ENCODE measurements around the gene RRM1. TPM values are rescaled to one million over a fixed set of nuclear protein-coding genes. Genes with fewer than 3 reads are reported as not detected.
"Not testable (repeated sequence)": the region's sequence is repeated elsewhere in the genome, so short reads cannot be mapped to it uniquely, and the experiment has no call there.

RRM1 gene
- total RNA-seq (100 to 1,000 TPM; 198 to 211 TPM), polyA plus RNA-seq (34.1 TPM)

DNA sequence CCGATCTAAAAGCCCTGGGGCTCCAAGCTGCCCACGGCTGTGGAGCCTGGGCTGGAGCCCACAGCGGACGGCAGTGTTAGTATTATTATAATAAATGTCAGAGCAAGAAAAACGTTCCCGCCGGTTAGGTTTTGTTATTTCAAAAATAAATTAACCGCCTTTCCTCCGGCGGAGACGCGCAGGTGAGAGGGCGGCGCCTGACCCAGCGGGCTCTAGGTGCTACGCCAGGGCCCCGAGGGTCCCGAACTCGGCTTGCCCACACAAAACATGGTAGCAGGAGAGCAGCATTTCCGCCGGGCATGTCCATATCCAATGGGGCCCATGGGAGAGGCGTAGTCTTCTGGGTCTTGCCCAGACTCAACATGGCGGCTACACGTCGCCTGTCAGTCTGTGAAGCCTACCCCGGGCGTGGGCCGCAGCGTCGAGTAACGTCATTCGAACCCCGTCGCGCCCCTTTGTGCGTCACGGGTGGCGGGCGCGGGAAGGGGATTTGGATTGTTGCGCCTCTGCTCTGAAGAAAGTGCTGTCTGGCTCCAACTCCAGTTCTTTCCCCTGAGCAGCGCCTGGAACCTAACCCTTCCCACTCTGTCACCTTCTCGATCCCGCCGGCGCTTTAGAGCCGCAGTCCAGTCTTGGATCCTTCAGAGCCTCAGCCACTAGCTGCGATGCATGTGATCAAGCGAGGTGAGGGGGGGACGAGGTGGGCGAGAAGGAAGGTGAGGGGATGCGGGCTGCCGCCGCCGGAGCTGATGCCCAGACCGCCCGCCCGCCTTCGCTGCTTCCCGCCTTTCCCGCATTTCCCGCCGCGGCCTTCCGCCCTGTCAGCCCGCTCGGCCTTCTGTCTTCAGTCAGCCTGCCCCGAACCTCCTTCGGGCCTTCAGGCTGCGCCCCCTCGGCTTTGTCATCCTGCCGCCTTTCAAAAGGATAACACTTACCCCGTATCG is at the start of gene RRM1:
Gene RRM1 (plus strand): TSS at position 452 of the 944 bp plus-strand sequence. CDS start 214 bp downstream, at position 666.
- POLR2A ChIA-PET = interaction anchor here (1.0 to 1.2 kb wide), 2 partner anchors 240 to 255 kb away, joined by 3 read pairs; no protein-coding TSS in a partner anchor
- H3K36me3 Mint-ChIP-seq = peaks cover 8 to 32% (median 13%) of the 10 kb centered on the region in 3 donors
- peaks cover 72% of the 10 kb centered on the region for H3K4me1 ChIP-seq (ENCODE audit: insufficient read depth, low read length)

DNA sequence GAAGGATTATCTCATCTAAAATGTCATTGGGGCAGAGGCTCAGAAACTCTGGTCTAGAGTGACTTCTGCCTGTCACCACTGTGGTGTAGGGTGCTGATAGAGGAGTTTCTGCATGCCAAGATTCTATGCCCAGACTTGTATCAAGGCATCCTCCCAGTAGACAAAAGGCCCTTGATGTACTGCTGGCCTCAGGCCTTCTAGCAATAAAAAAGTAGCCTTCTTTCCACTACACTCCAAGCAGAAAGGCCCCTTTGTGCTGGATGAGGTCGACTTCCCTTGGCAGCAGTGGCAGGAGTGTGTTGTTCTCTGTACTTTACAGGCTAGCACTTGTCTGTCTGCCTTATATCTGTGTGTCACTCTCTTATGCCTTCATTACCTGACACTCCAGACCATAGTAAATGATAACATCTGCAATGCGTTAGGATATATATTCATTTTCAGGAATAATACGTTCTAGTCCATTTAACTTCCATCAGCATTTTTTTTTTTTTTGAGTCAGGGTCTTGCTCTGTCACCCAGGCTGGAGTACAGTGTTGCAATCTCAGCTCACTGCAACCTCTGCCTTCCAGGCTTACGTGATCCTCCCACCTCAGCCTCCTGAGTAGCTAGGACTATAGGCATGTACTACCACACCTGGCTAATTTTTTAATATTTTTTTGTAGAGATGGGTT is 49.5 kb upstream of the RRM1 start:
- Mint-ChIP-seq H3K36me3 (peaks cover 0 to 21% (median 10%) of the 10 kb centered on the region in 3 donors), H3K4me1 (peaks cover 26 to 49% (median 31%) of the 10 kb centered on the region in 3 donors), H3K27ac (peak overlapping the region in 5 of 8 donors; percentile 25 to 69 (median 57)), H3K9me3 (no peaks in the 10 kb centered on the region), H3K27me3 (no peaks in the 10 kb centered on the region), H3K4me3 (no peak overlapping the region)
- Histone ChIP-seq H3K27me3 (ENCODE audit: insufficient read depth, low read length, poor library complexity, severe bottlenecking) (no peaks in the 10 kb centered on the region), H3K9me3 (ENCODE audit: low read length) (no peaks in the 10 kb centered on the region), H3K4me3 (ENCODE audit: low read length) (no peak overlapping the region), H3K27ac (ENCODE audit: low read depth, low read length) (no peak overlapping the region), H3K4me1 (ENCODE audit: insufficient read depth, low read length) (peaks cover 6% of the 10 kb centered on the region), H3K36me3 (ENCODE audit: insufficient read depth, low read length) (no peaks in the 10 kb centered on the region)
- ChIA-PET CTCF (interaction anchor here (1.0 to 4.6 kb wide), 5 partner anchors 190 to 204 kb away, joined by 3 to 30 read pairs (median 4); partner anchors contain the start of gene STIM1), POLR2A (no interaction called here)
- DNase-seq = no peak

More for the DNA sequence above, at the start of gene RRM1:
- peaks cover 0 to 3% of the 10 kb centered on the region in 2 donors for H3K27me3 Mint-ChIP-seq
- Histone ChIP-seq H3K27me3 (ENCODE audit: insufficient read depth, low read length, poor library complexity, severe bottlenecking) (no peaks in the 10 kb centered on the region), H3K4me3 (ENCODE audit: low read length) (peak within 1 kb of the TSS; percentile 97), H3K27ac (ENCODE audit: low read depth, low read length) (peak within 1 kb of the TSS; percentile 92), H3K36me3 (ENCODE audit: insufficient read depth, low read length) (peaks cover 4% of the 10 kb centered on the region), H3K9me3 (ENCODE audit: low read length) (no peaks in the 10 kb centered on the region)
- H3K27ac Mint-ChIP-seq = peak within 1 kb of the TSS; percentile 97 to 100 (median 98)
- CTCF ChIA-PET = interaction anchor here (1.0 to 1.4 kb wide), 3 partner anchors 22 to 253 kb away, joined by 3 to 4 read pairs (median 3); partner anchors contain the start of gene STIM1
- DNase-seq = peak; percentile 88 to 94 (median 93)
- H3K4me3 Mint-ChIP-seq = peak within 1 kb of the TSS; percentile 95 to 99 (median 97)
- peaks cover 68 to 87% (median 87%) of the 10 kb centered on the region in 3 donors for H3K4me1 Mint-ChIP-seq
- no peaks in the 10 kb centered on the region for H3K9me3 Mint-ChIP-seq

DNA sequence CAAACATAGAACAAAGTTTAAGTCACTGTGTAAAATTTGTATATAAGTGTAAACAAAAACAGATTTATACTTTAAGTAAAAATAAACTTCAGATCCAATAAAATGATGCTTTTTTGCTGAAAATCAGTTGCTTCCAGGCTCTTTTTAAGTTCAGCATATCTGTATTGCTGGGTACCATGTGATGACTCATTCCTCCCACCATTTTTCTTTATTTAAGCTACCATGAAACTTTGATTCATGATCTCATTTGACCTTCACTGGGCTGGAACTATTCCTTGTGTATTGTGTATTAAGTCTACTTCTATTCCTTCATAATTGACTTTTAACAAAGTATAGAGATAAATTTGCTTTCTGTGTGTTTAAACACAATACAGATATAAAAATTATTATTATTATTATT is 46.3 kb upstream of the RRM1 start:
- ChIA-PET CTCF (interaction anchor here (1.4 kb wide), 1 partner anchor 157 kb away, joined by 3 read pairs; no protein-coding TSS in a partner anchor), POLR2A (no interaction called here)
- H3K4me1 ChIP-seq (ENCODE audit: insufficient read depth, low read length) = no peaks in the 10 kb centered on the region
- H3K27ac ChIP-seq (ENCODE audit: low read depth, low read length) = no peak overlapping the region
- Mint-ChIP-seq H3K36me3 (peaks cover 7 to 37% (median 16%) of the 10 kb centered on the region in 3 donors), H3K4me1 (peaks cover 15 to 25% (median 18%) of the 10 kb centered on the region in 3 donors), H3K9me3 (no peaks in the 10 kb centered on the region), H3K27me3 (no peaks in the 10 kb centered on the region), H3K4me3 (no peak overlapping the region), H3K27ac (no peak overlapping the region)
- DNase-seq = no peak
- H3K4me3 ChIP-seq (ENCODE audit: low read length) = no peak overlapping the region
- no peaks in the 10 kb centered on the region for H3K9me3 ChIP-seq (ENCODE audit: low read length)
- no peaks in the 10 kb centered on the region for H3K27me3 ChIP-seq (ENCODE audit: insufficient read depth, low read length, poor library complexity, severe bottlenecking)
- H3K36me3 ChIP-seq (ENCODE audit: insufficient read depth, low read length) = no peaks in the 10 kb centered on the region

DNA sequence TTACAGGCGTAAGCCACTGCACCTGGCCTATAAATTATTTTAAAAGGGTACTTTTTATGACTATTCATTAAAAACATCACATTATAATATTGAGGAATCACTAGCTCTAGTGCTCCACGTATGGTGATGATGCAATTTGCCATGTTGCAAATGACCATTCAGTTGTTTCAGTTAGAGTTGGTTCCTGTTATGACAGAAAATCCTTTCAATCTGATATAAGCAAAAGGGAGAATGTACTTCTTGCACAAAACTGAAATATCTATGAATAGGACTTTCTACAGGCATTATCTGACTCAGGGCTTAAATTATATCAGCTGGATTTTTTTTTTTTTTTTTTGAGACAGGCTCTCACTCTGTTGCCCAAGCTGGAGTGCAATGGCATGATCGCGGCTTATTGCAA is 45.6 kb upstream of the RRM1 start:
- no peaks in the 10 kb centered on the region for H3K36me3 ChIP-seq (ENCODE audit: insufficient read depth, low read length)
- no peak overlapping the region for H3K4me3 ChIP-seq (ENCODE audit: low read length)
- no peak overlapping the region for H3K27ac Mint-ChIP-seq
- H3K27me3 ChIP-seq (ENCODE audit: insufficient read depth, low read length, poor library complexity, severe bottlenecking) = no peaks in the 10 kb centered on the region
- H3K4me1 Mint-ChIP-seq = peaks cover 13 to 23% (median 16%) of the 10 kb centered on the region in 3 donors
- H3K4me3 Mint-ChIP-seq = no peak overlapping the region
- H3K27me3 Mint-ChIP-seq = no peaks in the 10 kb centered on the region
- no peak for DNase-seq
- H3K36me3 Mint-ChIP-seq = peaks cover 7 to 37% (median 16%) of the 10 kb centered on the region in 3 donors
- ChIA-PET POLR2A (interaction anchor here (0.9 kb wide), 1 partner anchor 191 kb away, joined by 5 read pairs; no protein-coding TSS in a partner anchor), CTCF (interaction anchor here (1.0 to 1.4 kb wide), 2 partner anchors 157 to 194 kb away, joined by 3 read pairs; no protein-coding TSS in a partner anchor)
- H3K27ac ChIP-seq (ENCODE audit: low read depth, low read length) = no peak overlapping the region
- H3K9me3 Mint-ChIP-seq = no peaks in the 10 kb centered on the region
- H3K4me1 ChIP-seq (ENCODE audit: insufficient read depth, low read length) = no peaks in the 10 kb centered on the region
- no peaks in the 10 kb centered on the region for H3K9me3 ChIP-seq (ENCODE audit: low read length)

DNA sequence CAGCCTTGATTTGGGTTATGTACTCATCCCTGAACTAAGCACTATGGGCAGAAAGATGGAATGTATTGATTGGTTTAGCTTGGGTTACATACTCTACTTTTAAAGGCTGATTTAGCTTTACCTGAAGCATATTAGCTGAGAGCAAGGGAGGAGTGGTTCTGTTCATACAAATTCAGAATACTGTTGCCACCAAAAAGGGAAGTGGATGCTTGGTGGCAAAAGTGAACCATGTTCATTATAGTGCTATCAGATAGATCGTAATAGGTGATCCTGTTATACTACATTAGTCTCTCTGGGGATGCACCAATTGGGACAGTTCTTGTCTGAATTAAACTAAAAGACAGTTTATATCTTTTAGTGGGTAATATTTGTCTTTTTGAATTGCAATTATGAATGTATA is 44.5 kb upstream of the RRM1 start:
- Histone ChIP-seq H3K27ac (ENCODE audit: low read depth, low read length) (no peak overlapping the region), H3K36me3 (ENCODE audit: insufficient read depth, low read length) (peaks cover 5% of the 10 kb centered on the region), H3K4me3 (ENCODE audit: low read length) (no peak overlapping the region), H3K27me3 (ENCODE audit: insufficient read depth, low read length, poor library complexity, severe bottlenecking) (no peaks in the 10 kb centered on the region), H3K9me3 (ENCODE audit: low read length) (no peaks in the 10 kb centered on the region), H3K4me1 (ENCODE audit: insufficient read depth, low read length) (no peaks in the 10 kb centered on the region)
- Mint-ChIP-seq H3K4me1 (peaks cover 4 to 11% (median 9%) of the 10 kb centered on the region in 3 donors), H3K4me3 (no peak overlapping the region), H3K27ac (no peak overlapping the region), H3K27me3 (no peaks in the 10 kb centered on the region), H3K9me3 (no peaks in the 10 kb centered on the region), H3K36me3 (peaks cover 7 to 41% (median 19%) of the 10 kb centered on the region in 3 donors)
- ChIA-PET CTCF (interaction anchor here (1.0 to 1.4 kb wide), 2 partner anchors 158 to 195 kb away, joined by 3 read pairs; no protein-coding TSS in a partner anchor), POLR2A (no interaction called here)
- no peak for DNase-seq

DNA sequence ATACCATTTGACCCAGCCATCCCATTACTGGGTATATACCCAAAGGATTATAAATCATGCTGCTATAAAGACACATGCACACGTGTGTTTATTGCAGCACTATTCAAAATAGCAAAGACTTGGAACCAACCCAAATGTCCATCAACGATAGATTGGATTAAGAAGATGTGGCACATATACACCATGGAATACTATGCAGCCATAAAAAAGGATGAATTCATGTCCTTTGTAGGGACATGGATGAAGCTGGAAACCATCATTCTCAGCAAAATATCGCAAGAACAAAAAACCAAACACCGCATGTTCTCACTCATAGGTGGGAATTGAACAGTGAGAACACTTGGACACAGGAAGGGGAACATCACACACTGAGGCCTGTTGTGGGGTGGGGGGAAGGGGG is 41.4 kb upstream of the RRM1 start:
- H3K4me3 ChIP-seq (ENCODE audit: low read length); H3K9me3 Mint-ChIP-seq; H3K27ac ChIP-seq (ENCODE audit: low read depth, low read length); DNase-seq; H3K27me3 Mint-ChIP-seq; H3K9me3 ChIP-seq (ENCODE audit: low read length); POLR2A ChIA-PET; H3K27me3 ChIP-seq (ENCODE audit: insufficient read depth, low read length, poor library complexity, severe bottlenecking); CTCF ChIA-PET; H3K27ac Mint-ChIP-seq; H3K4me3 Mint-ChIP-seq; H3K4me1 ChIP-seq (ENCODE audit: insufficient read depth, low read length): not testable (repeated sequence)
- H3K36me3 ChIP-seq (ENCODE audit: insufficient read depth, low read length) = peaks cover 17% of the 10 kb centered on the region
- H3K4me1 Mint-ChIP-seq = peaks cover 11 to 25% (median 19%) of the 10 kb centered on the region in 3 donors
- peaks cover 7 to 59% (median 23%) of the 10 kb centered on the region in 3 donors for H3K36me3 Mint-ChIP-seq

DNA sequence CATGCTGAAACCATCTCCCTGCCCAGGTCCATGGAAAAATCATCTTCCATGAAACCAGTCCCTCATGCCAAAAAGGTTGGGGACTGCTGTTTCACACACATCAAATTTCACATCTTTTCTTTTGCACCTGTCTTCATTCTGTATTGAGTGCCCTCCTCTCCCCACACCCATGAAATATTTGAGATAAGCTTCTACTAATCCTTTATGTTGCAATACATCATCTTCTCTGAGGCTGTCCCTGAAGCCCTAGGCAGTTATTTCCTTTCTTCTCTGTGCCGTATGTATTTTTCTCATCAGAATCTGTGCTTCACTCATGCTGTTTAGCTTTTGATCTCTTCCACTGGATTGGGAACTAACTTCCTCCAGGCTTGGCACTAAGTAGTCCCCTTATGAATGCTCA is 40.0 kb upstream of the RRM1 start:
- H3K4me3 Mint-ChIP-seq = no peak overlapping the region
- peak overlapping the region in 2 of 8 donors; percentile 8 to 22 for H3K27ac Mint-ChIP-seq
- no peak for DNase-seq
- Histone ChIP-seq H3K36me3 (ENCODE audit: insufficient read depth, low read length) (peaks cover 24% of the 10 kb centered on the region), H3K9me3 (ENCODE audit: low read length) (no peaks in the 10 kb centered on the region), H3K4me3 (ENCODE audit: low read length) (no peak overlapping the region), H3K4me1 (ENCODE audit: insufficient read depth, low read length) (peaks cover 10% of the 10 kb centered on the region), H3K27me3 (ENCODE audit: insufficient read depth, low read length, poor library complexity, severe bottlenecking) (no peaks in the 10 kb centered on the region), H3K27ac (ENCODE audit: low read depth, low read length) (no peak overlapping the region)
- H3K4me1 Mint-ChIP-seq = peaks cover 13 to 25% (median 25%) of the 10 kb centered on the region in 3 donors
- H3K27me3 Mint-ChIP-seq = no peaks in the 10 kb centered on the region
- ChIA-PET POLR2A (no interaction called here), CTCF (interaction anchor here (1.9 kb wide), 2 partner anchors 10 to 18 kb away, joined by 4 to 8 read pairs; no protein-coding TSS in a partner anchor)
- no peaks in the 10 kb centered on the region for H3K9me3 Mint-ChIP-seq
- H3K36me3 Mint-ChIP-seq = peaks cover 7 to 63% (median 25%) of the 10 kb centered on the region in 3 donors
